ENCODE data around the gene CLEC19A.

GRCh38 chr16:19308392-19308791 is 22.9 kb downstream of the CLEC19A start:
- no peak for TF ChIP-seq FOXM1 (IDR thresholded peaks at IDR 0.05; ENCODE audit: borderline replicate concordance)
- no peak for TF ChIP-seq HDGF (IDR thresholded peaks at IDR 0.05; ENCODE audit: borderline replicate concordance)
- TF ChIP-seq BHLHE40 (IDR thresholded peaks at IDR 0.05; ENCODE audit: borderline replicate concordance): no peak

All from HEK293T (cell line).